ENCODE data around the gene KIAA0232.

Gene KIAA0232

DNA sequence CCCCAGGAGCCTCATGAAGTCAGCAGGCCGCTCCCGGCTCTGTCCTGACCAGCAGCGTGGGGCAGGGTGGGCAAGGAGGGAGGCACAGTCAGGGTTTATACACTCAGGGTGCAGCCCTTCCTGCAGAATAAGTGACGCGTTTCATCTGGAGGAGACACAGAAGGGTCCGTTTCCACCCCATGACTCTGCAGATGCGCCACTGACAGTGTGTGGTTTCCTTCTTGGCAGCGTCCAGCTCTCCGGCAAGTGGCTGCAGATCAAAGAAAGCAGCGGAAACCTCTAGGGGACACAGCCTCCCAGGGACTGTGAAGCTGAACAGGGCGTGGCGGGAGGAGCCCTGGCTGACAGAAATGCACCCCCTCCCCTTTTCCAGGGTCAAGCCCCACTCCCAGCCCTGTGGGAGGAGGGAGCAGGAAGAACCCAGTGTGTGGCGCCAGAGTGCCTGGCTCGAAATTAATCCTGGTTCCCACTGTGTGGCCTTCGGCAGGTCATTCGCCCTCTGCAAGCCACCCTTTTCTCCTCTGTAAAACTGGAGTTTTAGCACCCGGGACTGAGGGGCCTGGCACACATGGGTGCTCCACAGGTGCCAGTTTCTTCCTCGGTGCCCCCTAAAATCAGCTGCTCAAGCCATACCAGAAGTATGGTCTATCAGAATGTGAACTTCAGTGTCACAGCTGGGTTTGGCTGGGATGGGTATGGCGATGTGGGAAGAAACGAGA lies 109.8 kb downstream of the KIAA0232 start:
- no peak for DNase-seq (ENCODE audit: low spot score)
- TF ChIP-seq, protein P1, sequence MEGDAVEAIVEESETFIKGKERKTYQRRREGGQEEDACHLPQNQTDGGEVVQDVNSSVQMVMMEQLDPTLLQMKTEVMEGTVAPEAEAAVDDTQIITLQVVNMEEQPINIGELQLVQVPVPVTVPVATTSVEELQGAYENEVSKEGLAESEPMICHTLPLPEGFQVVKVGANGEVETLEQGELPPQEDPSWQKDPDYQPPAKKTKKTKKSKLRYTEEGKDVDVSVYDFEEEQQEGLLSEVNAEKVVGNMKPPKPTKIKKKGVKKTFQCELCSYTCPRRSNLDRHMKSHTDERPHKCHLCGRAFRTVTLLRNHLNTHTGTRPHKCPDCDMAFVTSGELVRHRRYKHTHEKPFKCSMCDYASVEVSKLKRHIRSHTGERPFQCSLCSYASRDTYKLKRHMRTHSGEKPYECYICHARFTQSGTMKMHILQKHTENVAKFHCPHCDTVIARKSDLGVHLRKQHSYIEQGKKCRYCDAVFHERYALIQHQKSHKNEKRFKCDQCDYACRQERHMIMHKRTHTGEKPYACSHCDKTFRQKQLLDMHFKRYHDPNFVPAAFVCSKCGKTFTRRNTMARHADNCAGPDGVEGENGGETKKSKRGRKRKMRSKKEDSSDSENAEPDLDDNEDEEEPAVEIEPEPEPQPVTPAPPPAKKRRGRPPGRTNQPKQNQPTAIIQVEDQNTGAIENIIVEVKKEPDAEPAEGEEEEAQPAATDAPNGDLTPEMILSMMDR (IDR thresholded peaks at IDR 0.05; ENCODE audit: poor library complexity, severe bottlenecking): no peak
- no peaks in the 10 kb centered on the region for H3K4me1 ChIP-seq (ENCODE audit: insufficient read depth, poor library complexity, severe bottlenecking)
- no peak overlapping the region for H3K27ac ChIP-seq (ENCODE audit: poor library complexity, severe bottlenecking)
- peaks cover 3% of the 10 kb centered on the region for H3K9me3 ChIP-seq (ENCODE audit: severe bottlenecking)
- no peak for ATAC-seq (ENCODE audit: low read depth)
- H3K36me3 ChIP-seq (ENCODE audit: low read depth): no peaks in the 10 kb centered on the region
- H3K27me3 ChIP-seq (ENCODE audit: insufficient read depth, poor library complexity, severe bottlenecking): no peaks in the 10 kb centered on the region
- no peak overlapping the region for H3K4me3 ChIP-seq (ENCODE audit: severe bottlenecking)

DNA sequence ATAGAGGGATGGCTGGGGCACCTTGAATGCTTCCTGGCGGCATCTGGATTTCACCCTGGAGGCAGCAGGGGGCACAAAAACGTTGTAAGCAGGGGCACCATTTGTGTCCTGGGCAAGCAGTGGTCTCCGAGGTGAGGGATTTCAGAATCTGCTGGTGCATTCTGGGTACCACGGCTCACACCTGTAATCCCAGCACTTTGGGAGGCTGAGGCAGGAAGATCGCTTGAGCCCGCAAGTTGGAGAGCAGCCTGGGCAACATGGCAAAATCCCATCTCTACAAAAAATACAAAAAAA lies 110.3 kb downstream of the KIAA0232 start:
- no peaks in the 10 kb centered on the region for H3K36me3 ChIP-seq (ENCODE audit: low read depth)

DNA sequence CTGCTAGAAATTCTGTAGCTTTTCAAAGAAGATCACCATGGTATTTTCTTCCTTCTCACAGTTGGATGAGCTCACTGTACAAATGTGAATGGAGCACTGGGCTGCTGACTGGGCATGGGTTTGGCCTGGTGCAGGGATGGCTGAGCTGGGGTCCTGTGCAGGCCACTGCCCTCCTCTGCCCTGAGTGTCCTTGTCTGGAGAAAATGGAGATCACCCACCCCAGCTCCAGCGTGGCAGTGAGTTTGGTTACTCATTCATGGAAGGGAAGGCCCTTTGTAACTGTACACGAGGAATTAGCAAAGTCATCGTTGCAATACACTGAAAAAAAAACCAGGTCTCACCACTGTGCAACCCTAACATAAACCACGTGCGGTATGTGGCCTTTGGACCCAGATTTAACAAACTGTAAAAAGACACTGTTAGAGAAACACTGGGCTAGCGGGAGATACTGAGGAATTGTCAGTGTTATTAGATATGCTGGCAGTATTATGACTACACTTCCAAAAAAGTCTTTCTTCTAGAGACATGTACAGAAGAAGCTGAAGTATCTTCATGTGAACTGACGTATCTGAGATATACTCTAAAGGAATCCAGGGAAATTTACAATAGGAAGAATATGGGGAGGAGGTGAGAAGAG lies 111.0 kb downstream of the KIAA0232 start:
- H3K36me3 ChIP-seq (ENCODE audit: low read depth): no peaks in the 10 kb centered on the region
- no peak overlapping the region for H3K27ac ChIP-seq (ENCODE audit: poor library complexity, severe bottlenecking)
- ATAC-seq (ENCODE audit: low read depth) (no peak), DNase-seq (ENCODE audit: low spot score) (no peak)
- TF ChIP-seq, protein P1 (IDR thresholded peaks at IDR 0.05; ENCODE audit: poor library complexity, severe bottlenecking): no peak
- H3K27me3 ChIP-seq (ENCODE audit: insufficient read depth, poor library complexity, severe bottlenecking): no peaks in the 10 kb centered on the region
- no peaks in the 10 kb centered on the region for H3K4me1 ChIP-seq (ENCODE audit: insufficient read depth, poor library complexity, severe bottlenecking)
- H3K4me3 ChIP-seq (ENCODE audit: severe bottlenecking): no peak overlapping the region
- H3K9me3 ChIP-seq (ENCODE audit: severe bottlenecking): peaks cover 3% of the 10 kb centered on the region

More for the DNA sequence above, 110.3 kb downstream of the KIAA0232 start:
- no peak overlapping the region for H3K27ac ChIP-seq (ENCODE audit: poor library complexity, severe bottlenecking)
- H3K27me3 ChIP-seq (ENCODE audit: insufficient read depth, poor library complexity, severe bottlenecking): no peaks in the 10 kb centered on the region
- no peaks in the 10 kb centered on the region for H3K4me1 ChIP-seq (ENCODE audit: insufficient read depth, poor library complexity, severe bottlenecking)
- peaks cover 3% of the 10 kb centered on the region for H3K9me3 ChIP-seq (ENCODE audit: severe bottlenecking)
- no peak for ATAC-seq (ENCODE audit: low read depth)
- TF ChIP-seq, protein P1 (IDR thresholded peaks at IDR 0.05; ENCODE audit: poor library complexity, severe bottlenecking): no peak
- DNase-seq (ENCODE audit: low spot score): no peak
- H3K4me3 ChIP-seq (ENCODE audit: severe bottlenecking): no peak overlapping the region

DNA sequence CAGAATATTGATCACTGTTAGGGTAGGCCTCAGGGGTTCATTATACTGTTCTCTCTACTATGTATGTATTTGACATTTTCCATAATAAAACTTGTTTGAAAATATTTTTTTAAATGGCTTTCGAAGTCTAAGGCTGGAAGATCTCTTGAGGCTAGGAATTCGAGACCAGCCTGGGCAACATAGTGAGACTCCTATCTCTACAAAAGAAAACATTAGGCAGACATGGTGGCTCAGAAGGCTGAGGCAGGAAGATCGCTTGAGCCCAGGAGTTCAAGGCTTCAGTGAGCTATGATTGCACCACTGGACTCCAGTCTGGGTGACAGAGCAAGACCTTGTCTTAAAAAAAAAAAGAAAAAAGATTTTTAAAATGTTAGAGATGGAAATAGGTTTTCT lies 111.6 kb downstream of the KIAA0232 start:
- TF ChIP-seq, protein P1 (IDR thresholded peaks at IDR 0.05; ENCODE audit: poor library complexity, severe bottlenecking): no peak
- no peak for DNase-seq (ENCODE audit: low spot score)
- no peaks in the 10 kb centered on the region for H3K36me3 ChIP-seq (ENCODE audit: low read depth)
- H3K4me1 ChIP-seq (ENCODE audit: insufficient read depth, poor library complexity, severe bottlenecking): no peaks in the 10 kb centered on the region
- peaks cover 3% of the 10 kb centered on the region for H3K9me3 ChIP-seq (ENCODE audit: severe bottlenecking)
- ATAC-seq (ENCODE audit: low read depth): no peak
- H3K4me3 ChIP-seq (ENCODE audit: severe bottlenecking): no peak overlapping the region
- H3K27ac ChIP-seq (ENCODE audit: poor library complexity, severe bottlenecking): no peak overlapping the region
- H3K27me3 ChIP-seq (ENCODE audit: insufficient read depth, poor library complexity, severe bottlenecking): no peaks in the 10 kb centered on the region

Measured in RWPE2 (cell line).